Astrocyte of the hippocampus (primary cell): Measurements from ENCODE around the gene HTT.

Source experiments
- DNase-seq: peaks from one replicate; pipeline ENCODE4 v3.0.0; 2011; ENCODE audit warnings: low read depth, low spot score

Gene HTT

DNA sequence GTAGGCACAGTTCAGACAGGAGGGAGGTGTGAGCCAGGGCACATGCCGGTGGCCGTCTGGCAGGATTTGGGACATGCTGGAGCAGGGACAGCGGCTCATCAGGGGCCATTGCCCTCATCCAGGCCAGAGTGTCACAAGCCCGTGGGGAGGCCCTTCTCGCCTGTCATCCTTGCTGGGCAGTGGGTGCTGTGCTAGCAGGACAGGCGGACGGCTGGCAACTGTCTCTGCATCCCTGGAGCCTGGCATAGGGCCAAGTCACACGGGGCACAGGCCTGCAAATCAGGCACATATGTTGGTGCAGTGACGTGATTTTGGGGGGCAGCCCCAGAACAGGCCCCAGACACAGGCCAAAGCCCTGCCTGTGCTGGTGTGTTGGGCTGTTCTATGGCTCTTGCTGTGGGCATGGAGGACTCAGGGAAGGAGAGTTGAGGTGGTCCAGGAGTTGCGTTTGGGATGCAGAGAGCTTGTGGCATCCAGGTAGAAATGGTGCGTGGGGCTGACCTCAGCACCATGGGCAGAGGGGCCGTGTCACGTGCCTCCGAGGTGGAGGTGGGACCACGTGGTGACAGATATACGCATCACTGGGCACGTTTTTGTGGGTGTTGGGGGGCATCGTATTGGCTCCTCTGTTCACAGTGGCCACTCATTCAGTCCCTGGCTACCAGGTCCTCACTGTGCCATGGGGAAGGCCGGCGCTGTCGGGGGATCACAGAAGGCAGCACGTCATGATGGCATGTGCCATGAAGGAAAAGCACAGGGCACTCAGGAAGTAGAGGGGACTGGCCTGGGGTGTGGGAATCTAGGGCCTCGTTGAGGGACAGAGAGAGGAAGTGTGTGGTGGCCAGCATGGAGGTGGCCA lies 159.9 kb downstream of the HTT start:
- no peak for DNase-seq

DNA sequence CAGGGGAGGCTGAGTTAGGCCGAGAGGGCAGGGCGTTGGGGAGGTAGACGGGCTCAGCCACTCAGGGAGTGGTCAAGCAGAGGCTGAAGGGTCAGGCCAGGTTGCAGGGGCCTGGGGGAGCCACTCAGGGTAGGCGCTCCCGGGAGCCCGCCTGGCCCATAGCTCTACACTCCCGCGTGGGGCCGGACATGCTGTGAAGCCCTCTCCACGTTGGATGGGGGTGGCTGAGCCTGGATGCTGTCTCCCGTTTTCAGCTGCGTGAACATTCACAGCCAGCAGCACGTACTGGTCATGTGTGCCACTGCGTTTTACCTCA lies 160.5 kb downstream of the HTT start:
- no peak for DNase-seq

DNA sequence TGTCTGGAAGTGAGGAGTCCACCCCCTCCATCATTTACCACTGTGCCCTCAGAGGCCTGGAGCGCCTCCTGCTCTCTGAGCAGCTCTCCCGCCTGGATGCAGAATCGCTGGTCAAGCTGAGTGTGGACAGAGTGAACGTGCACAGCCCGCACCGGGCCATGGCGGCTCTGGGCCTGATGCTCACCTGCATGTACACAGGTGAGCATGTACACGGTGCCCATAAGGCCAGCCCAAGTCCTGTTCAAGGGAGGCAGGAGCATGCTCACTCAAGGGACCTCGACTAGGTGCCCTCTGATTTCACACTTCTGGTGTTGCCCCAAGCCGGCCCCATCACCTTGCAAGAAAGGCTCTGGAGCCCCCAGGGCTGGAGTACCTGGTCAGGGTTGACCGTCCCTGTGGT lies 161.1 kb downstream of the HTT start:
- DNase-seq, result no peak

DNA sequence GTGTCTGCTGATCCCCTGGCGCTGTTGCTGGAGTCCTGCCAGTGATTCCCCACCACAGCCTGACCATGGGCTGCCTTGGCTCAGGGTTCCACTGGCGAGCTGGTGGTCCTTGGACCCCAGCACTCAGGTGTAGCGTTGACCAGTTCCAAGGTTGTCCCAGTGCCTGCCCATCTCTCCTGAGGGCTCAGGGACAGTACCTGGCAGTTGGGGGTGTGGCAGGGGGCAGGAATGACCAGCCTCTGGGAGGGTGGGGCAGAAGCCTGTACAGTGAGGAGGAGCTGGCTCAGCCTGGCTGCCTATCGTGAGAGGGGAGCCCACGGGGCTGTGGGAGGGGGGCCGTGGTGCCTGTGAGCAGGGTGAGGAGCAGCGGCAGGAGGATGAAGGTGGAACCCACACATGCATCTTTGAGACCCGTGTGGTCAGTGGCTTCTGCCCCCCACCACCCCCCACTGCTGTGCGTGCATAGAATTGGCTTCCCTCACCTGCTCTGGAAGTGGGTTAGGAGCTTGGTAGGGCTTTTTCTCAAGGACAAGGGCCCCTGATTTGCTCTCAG lies 161.9 kb downstream of the HTT start:
- no peak for DNase-seq

DNA sequence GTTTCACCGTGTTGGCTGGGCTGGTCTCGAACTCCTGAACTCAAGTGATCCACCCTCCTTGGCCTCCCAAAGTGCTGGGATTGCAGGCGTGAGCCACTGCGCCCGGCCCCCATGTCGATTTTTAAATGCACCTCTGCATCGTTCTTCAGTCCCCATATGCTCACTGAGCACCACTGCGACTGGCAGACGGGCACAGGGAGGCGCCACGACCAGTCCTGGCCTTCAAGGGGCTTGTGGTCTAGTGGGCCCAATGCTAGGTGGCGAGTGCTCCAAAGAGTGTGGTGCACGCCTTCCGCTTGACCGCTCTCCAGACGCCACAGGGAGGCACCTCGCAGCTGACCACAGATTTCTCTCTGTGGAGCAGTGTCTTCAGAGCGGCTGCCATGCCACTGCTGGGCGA lies 162.8 kb downstream of the HTT start:
- DNase-seq, result no peak

DNA sequence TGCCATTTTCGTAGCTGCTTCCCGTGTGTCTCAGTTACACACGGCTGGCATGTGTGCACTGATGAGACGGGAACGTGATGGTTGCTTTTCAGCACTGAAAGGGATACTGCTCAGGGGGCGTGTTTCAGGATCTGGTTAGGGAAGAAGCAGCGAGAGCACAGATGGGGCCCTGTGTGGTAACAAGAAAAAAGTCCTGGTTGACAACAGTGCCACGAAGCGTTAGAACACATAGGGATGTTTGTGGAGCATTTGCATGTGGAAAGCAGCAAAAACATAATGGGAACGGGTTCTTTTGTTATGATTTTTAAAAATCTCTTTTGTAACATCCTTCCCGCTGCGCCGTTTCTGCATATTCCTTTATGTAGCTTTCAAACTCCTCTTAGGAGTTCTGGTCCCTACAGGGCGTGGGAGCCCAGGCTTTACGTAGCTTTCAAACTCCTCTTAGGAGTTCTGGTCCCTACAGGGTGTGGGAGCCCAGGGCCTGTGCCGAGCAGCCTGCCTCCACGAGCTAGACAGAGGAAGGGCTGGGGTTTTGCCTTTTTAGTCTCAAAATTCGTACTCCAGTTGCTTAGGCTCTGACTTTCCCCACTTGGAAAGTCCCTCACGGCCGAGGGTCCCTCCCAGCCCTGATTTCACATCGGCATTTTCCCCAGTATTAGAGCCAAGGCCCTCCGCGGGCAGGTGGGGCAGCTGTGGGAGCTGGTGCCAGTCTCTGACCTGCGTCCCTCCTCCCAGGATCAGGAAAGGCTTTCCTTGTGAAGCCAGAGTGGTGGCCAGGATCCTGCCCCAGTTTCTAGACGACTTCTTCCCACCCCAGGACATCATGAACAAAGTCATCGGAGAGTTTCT lies 163.5 kb downstream of the HTT start:
- no peak for DNase-seq

DNA sequence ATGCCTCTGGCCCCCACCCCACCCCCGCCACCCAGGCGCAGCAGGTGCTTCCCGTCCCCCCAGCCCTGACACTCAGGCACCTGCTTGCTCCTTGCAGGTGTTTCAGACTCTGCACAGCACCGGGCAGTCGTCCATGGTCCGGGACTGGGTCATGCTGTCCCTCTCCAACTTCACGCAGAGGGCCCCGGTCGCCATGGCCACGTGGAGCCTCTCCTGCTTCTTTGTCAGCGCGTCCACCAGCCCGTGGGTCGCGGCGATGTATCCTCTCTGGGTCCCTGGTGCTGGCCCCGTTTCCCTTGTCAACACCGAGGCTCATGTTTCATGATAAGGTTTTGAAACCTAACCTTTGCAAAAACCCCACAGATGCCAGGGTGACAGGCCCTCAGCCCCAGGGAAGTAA lies 164.2 kb downstream of the HTT start:
- DNase-seq, result no peak

DNA sequence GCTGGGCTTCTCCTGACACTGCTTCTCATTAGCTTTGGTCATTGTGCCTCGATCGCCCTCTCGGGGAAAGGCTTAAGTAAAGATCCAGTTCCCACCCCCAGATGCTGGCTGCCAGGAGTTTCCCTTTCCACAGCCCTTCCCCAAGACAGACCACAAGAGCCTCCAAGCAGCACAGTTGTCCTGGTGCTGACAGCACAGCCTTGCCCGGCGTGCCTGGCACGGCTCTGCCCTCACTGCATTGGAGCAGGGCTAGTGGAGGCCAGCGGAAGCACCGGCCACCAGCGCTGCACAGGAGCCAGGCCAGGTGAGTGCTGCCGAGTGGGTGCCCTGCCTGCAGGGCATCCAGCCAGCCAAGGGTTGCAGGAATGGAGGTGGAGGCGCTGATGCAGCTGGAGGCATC lies 164.8 kb downstream of the HTT start:
- DNase-seq, result no peak

DNA sequence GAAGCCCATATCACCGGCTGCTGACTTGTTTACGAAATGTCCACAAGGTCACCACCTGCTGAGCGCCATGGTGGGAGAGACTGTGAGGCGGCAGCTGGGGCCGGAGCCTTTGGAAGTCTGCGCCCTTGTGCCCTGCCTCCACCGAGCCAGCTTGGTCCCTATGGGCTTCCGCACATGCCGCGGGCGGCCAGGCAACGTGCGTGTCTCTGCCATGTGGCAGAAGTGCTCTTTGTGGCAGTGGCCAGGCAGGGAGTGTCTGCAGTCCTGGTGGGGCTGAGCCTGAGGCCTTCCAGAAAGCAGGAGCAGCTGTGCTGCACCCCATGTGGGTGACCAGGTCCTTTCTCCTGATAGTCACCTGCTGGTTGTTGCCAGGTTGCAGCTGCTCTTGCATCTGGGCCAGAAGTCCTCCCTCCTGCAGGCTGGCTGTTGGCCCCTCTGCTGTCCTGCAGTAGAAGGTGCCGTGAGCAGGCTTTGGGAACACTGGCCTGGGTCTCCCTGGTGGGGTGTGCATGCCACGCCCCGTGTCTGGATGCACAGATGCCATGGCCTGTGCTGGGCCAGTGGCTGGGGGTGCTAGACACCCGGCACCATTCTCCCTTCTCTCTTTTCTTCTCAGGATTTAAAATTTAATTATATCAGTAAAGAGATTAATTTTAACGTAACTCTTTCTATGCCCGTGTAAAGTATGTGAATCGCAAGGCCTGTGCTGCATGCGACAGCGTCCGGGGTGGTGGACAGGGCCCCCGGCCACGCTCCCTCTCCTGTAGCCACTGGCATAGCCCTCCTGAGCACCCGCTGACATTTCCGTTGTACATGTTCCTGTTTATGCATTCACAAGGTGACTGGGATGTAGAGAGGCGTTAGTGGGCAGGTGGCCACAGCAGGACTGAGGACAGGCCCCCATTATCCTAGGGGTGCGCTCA lies 165.8 kb downstream of the HTT start:
- no peak for DNase-seq

DNA sequence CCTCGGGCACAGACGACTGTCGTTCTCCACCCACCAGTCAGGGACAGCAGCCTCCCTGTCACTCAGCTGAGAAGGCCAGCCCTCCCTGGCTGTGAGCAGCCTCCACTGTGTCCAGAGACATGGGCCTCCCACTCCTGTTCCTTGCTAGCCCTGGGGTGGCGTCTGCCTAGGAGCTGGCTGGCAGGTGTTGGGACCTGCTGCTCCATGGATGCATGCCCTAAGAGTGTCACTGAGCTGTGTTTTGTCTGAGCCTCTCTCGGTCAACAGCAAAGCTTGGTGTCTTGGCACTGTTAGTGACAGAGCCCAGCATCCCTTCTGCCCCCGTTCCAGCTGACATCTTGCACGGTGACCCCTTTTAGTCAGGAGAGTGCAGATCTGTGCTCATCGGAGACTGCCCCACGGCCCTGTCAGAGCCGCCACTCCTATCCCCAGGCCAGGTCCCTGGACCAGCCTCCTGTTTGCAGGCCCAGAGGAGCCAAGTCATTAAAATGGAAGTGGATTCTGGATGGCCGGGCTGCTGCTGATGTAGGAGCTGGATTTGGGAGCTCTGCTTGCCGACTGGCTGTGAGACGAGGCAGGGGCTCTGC lies 166.5 kb downstream of the HTT start:
- DNase-seq, result no peak

DNA sequence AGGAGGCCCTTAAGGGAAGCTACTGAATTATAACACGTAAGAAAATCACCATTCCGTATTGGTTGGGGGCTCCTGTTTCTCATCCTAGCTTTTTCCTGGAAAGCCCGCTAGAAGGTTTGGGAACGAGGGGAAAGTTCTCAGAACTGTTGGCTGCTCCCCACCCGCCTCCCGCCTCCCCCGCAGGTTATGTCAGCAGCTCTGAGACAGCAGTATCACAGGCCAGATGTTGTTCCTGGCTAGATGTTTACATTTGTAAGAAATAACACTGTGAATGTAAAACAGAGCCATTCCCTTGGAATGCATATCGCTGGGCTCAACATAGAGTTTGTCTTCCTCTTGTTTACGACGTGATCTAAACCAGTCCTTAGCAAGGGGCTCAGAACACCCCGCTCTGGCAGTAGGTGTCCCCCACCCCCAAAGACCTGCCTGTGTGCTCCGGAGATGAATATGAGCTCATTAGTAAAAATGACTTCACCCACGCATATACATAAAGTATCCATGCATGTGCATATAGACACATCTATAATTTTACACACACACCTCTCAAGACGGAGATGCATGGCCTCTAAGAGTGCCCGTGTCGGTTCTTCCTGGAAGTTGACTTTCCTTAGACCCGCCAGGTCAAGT lies 167.5 kb downstream of the HTT start:
- DNase-seq, result no peak

DNA sequence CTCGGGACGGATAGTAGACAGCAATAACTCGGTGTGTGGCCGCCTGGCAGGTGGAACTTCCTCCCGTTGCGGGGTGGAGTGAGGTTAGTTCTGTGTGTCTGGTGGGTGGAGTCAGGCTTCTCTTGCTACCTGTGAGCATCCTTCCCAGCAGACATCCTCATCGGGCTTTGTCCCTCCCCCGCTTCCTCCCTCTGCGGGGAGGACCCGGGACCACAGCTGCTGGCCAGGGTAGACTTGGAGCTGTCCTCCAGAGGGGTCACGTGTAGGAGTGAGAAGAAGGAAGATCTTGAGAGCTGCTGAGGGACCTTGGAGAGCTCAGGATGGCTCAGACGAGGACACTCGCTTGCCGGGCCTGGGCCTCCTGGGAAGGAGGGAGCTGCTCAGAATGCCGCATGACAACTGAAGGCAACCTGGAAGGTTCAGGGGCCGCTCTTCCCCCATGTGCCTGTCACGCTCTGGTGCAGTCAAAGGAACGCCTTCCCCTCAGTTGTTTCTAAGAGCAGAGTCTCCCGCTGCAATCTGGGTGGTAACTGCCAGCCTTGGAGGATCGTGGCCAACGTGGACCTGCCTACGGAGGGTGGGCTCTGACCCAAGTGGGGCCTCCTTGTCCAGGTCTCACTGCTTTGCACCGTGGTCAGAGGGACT lies 168.8 kb downstream of the HTT start:
- DNase-seq, result no peak

DNA sequence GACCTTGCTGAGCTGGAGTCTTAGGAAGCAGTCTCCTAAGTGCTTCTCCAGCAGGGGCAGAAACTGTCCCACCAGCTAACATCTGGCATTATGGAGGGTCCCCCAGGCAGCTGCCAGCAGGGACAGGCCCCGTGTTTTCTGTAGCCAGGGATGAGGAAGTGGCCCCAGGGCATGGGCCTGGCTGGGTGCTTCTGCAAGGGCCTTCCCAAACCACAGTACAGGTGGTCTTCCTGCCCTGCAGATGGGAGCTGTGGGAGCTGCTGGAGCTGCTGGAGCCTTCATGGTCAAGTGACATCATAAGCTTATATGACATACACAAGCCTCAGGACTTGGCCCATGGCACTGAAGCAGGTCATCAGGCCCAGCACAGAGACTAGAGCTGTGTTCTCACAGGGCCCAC lies 169.5 kb downstream of the HTT start:
- no peak for DNase-seq

DNA sequence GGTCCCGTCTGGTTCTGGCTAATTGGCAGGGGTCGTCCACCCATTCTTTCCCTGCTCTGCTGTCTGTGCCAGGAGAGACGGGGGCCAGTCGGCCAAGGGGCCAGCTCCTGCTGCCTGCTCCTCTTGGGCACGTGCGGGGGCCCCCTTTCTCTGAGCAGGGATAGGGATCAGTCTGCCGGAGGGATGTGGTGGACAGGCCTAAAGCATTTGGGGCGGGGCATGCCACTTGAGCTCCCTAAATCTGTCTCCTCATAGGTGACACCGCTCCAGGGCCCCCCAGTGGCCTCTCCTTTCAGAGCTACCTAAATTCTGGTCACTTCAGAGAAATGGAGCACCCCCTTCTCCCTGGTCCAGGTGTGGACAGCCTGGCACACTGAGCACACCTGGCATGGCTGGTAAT lies 170.3 kb downstream of the HTT start:
- no peak for DNase-seq

DNA sequence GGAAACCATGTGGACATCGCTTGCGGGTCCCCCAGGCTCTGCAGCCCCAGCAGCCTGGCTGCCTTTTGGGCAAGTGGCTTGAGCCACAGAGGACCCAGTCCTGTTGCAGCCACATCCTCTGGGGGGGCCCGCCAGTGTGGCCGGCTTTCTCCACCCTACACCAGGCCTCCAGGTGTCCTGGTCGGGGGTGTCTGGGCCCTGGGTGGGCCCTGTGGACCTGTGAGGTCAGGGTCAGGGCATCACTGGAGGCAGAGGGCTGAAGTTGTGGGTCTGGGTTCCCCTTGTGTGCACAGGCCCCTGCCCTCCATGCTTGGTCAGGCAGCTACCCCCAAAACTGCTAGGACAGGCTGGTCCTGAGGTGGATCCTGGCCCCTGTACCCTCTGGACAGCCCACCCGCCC lies 171.2 kb downstream of the HTT start:
- DNase-seq, result no peak

DNA sequence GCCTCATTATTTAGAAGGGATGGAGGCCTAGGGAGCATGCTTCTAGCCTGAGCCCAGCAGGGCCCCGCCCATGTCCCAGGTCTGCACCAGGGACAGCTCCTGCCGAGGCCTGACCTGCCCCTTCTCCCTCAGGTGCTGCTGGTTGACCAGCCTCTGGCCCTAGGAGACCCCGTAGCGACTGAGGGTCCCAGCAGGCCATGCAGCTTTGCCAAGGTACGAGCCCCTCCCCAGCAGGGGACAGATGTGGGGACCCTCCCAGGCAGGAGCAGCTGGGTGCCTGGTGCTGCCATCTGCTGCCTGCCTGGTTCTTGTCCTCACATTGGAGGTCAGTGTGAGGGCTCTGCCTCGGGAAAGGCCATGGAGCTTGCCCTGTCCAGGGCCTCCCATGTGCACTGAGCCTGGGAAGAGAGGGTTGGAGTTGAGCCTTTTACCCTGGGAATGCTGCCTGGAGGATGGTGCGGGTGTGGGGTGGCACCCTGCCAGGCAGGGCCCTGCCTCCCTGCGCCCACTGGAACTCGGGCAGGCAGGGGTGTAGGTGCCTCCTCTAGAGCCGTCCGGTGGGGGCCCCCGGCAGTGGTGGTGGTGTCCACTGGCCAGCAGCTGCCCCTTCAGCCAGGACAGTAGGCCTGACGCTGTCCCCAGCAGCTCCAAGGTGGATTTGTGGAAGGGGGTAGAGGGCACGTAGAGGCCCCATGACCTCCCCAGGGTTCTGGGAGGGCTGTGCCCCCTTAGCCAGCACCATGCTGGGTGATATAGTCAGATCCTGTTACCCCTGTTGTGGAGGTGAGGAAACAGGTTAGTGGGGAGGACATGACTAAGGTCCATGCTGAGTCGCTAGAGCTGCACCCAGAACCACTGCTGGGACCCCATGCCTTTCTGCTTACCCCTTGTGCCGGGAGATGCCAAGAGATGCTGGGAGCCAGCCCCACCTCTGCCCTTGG lies 172.2 kb downstream of the HTT start:
- no peak for DNase-seq

DNA sequence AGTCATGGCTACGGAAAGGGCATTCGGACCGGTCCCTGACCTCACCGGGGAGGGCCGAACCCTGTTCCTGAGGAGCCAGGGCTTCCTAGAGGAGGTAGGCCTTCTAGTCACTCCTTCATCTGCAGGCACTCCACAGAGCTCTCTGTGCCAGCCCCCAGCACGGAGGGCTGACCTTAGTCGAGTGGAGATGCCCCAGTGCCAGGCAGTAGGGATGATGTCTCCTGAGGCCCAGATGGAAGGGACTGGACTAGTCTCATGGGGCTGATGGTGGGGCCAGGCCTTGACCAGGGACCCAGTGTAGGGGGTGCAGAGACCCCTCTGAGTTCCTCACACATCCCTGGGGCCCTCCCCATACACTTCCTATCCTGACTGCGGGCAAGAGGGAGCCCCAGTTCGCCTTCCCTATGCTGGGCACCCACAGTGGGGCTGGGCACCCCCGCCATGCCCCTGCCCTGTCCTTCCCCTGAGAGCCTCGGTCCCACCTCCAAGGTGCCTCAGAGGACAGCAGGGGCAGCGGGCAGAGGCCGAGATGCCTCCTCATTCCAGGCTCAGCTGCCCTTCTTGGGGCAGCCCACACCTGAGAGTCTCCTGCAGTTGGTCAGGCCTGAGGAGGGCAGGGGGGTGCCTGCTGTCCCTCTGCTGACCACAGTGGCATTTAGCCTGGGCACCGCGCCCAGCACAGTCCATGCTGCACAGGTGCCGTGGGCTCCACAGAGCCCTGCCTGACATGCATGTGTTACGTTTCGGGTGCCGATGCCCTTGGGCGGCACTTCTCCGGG lies 173.1 kb downstream of the HTT start:
- DNase-seq, result no peak

DNA sequence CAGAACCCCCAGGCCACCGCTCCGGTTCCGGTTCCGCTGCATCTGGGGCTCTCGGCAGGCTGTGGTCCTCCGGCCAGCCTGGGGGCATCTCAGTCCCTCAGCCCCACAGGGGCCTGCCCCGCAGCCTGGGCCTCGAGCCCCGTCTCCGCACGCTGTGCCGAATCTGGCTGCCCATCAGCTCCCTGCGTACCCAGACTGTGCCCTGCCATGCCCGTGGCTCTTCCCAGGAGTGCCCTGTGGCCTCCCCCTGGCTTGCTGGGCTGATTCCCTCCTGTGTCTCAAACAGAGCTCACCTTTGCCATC lies 173.6 kb downstream of the HTT start:
- no peak for DNase-seq
